K562 (cell line): Measurements from ENCODE around the gene RPS10. TPM values are rescaled to one million over a fixed set of nuclear protein-coding genes. Genes with fewer than 3 reads are reported as not detected.

Source experiments
- ATAC-seq: fragments of 200-7000 bp; cut with Tn5 transposase; 3 replicates; pipeline ENCODE4 v1.9.1; 2020; ENCODE audit warnings: moderate library complexity
- BruUV-seq: library from RNA; stranded (reverse); fragments of 400-500 nt; replicated peaks from 2 replicates; lab custom pipeline; 2021; lab: Mats Ljungman, UMichigan
- CTCF ChIA-PET: fragments of 300-600 bp; formaldehyde crosslinking; extraction: SDS; loops from one replicate; lab custom pipeline; 2021; ENCODE audit warnings: low intra/inter-chr PET ratio; lab: Yijun Ruan, JAX
- POLR2A ChIA-PET: fragments of 300-600, 350-650 bp; sonication (Branson Sonifier 250); formaldehyde crosslinking; extraction: SDS; loops from one replicate; lab custom pipeline; 2021; ENCODE audit warnings: antibody characterized with exemption, inconsistent platforms; lab: Yijun Ruan, JAX
- DNase-seq, 4 experiments: peaks; one replicate each; pipeline versions ENCODE4 v3.0.0 to v3.0.0-alpha.2; 2011 to 2018; ENCODE audit warnings: low spot score in 3 of 4, mixed read lengths in 3 of 4; ENCODE audit errors: extremely low read depth in 1 of 4
- FAIRE-seq: peaks from 2 replicates; lab custom pipeline; 2011; peaks lifted over from hg19 to GRCh38; lab: Jason Lieb, UNC
- H2AFZ ChIP-seq: 2 replicates; pipeline ENCODE4 v1.6.0; 2011; ENCODE audit warnings: low read depth, low read length, control low read depth, inconsistent platforms
- H3K27ac ChIP-seq: fragments of 200-600 bp; 3 replicates; pipeline ENCODE4 v1.8.0; 2011; ENCODE audit warnings: low read depth, mild to moderate bottlenecking, control low read depth, inconsistent platforms, low read length, moderate library complexity, mixed read lengths; ENCODE audit errors: extremely low read depth
- H3K27me3 ChIP-seq, 2 experiments: fragments of 300-600 bp in 1 of 2; 2 replicates in 1 of 2; 3 replicates in 1 of 2; pipeline versions ENCODE4 v1.6.0 to v1.8.0; 2011; ENCODE audit warnings: inconsistent platforms in 2 of 2, low read length in 2 of 2, mild to moderate bottlenecking in 1 of 2, mixed read lengths in 1 of 2, moderate library complexity in 1 of 2; ENCODE audit not compliant: control insufficient read depth in 2 of 2, insufficient read depth in 2 of 2
- H3K36me3 ChIP-seq: fragments of 300-600 bp; 3 replicates; pipeline ENCODE4 v1.8.0; 2011; ENCODE audit warnings: mild to moderate bottlenecking, low read length, inconsistent platforms; ENCODE audit not compliant: control insufficient read depth, insufficient read depth
- H3K4me1 ChIP-seq, 2 experiments: fragments of 200-600 bp in 1 of 2; replicated peaks in 1 of 2; 2 replicates in 1 of 2; 3 replicates in 1 of 2; pipeline versions ENCODE4 v1.5.1 to v1.8.0; 2011; ENCODE audit warnings: inconsistent platforms in 2 of 2, low read length in 2 of 2, mild to moderate bottlenecking in 1 of 2, mixed read lengths in 1 of 2, moderate library complexity in 1 of 2; ENCODE audit not compliant: control insufficient read depth in 2 of 2, insufficient read depth in 2 of 2
- H3K4me2 ChIP-seq: 2 replicates; pipeline ENCODE4 v1.6.1; 2011; ENCODE audit warnings: low read length, control low read depth, inconsistent platforms, mixed read lengths; ENCODE audit not compliant: insufficient read depth
- H3K4me3 ChIP-seq: fragments of 200-600 bp; sonication (generic), shearing (Covaris generic); 2 replicates; pipeline ENCODE4 v1.5.1; 2016; ENCODE audit warnings: control low read depth, inconsistent platforms
- H3K79me2 ChIP-seq: fragments of 200-600 bp; 3 replicates; pipeline ENCODE4 v1.8.0; 2011; ENCODE audit warnings: low read length, inconsistent platforms; ENCODE audit not compliant: control insufficient read depth, insufficient read depth
- H3K9ac ChIP-seq, 2 experiments: 2 replicates each; pipeline versions ENCODE4 v1.6.0 to v1.6.1; 2011; ENCODE audit warnings: low read depth in 2 of 2, low read length in 2 of 2, control low read depth in 1 of 2, inconsistent platforms in 1 of 2, mild to moderate bottlenecking in 1 of 2, mixed read lengths in 1 of 2; ENCODE audit not compliant: insufficient read depth in 1 of 2
- H3K9me1 ChIP-seq: one replicate; pipeline ENCODE4 v1.6.0; 2011; ENCODE audit warnings: inconsistent platforms, mild to moderate bottlenecking, low read length, moderate library complexity; ENCODE audit not compliant: control insufficient read depth, insufficient read depth
- H3K9me3 ChIP-seq: replicated peaks from 2 replicates; pipeline ENCODE4 v1.5.1; 2011; ENCODE audit warnings: low read depth, low read length, inconsistent platforms; ENCODE audit not compliant: control insufficient read depth, insufficient read depth
- H4K20me1 ChIP-seq: replicated peaks from 2 replicates; pipeline ENCODE4 v1.6.1; 2011; ENCODE audit warnings: low read length, inconsistent platforms, mixed read lengths; ENCODE audit not compliant: control insufficient read depth, insufficient read depth
- BDP1 ChIP-seq: IDR thresholded peaks from 3 replicates; pipeline ENCODE4 v1.6.1; 2011; ENCODE audit not compliant: insufficient read length, insufficient read depth
- RFX5 ChIP-seq: IDR thresholded peaks from 2 replicates; pipeline ENCODE4 v1.6.1; 2011; ENCODE audit warnings: low read depth, mild to moderate bottlenecking, improper control_type of control experiment, low read length
- SIX5 ChIP-seq, 2 experiments: IDR thresholded peaks; 2 replicates each; pipeline ENCODE4 v1.6.1; 2011; ENCODE audit warnings: low read length in 2 of 2, borderline replicate concordance in 1 of 2, low read depth in 1 of 2, mild to moderate bottlenecking in 1 of 2, moderate library complexity in 1 of 2; ENCODE audit not compliant: insufficient read depth in 1 of 2
- TRIM24 ChIP-seq, 2 experiments: fragments of 450-650 bp; IDR thresholded peaks; 2 replicates each; pipeline ENCODE4 v1.6.1; 2016
- ZNF24 ChIP-seq: fragments of 450-650 bp; IDR thresholded peaks from 2 replicates; pipeline ENCODE4 v1.6.1; 2016
- WGBS: fragments of 100-300 bp; shearing (Covaris generic); methylation state at CpG from one replicate; pipeline ENCODE4 v1.1.6; 2016; ENCODE audit warnings: low coverage, mixed read lengths; ENCODE audit not compliant: insufficient coverage; ENCODE audit errors: missing lambda C conversion rate; 5-methylcytosine and 5-hydroxymethylcytosine counted together
- in situ Hi-C: fragments of 300-500 bp; cut with MboI; formaldehyde crosslinking; loops from 4 replicates; pipeline ENCODE4 v1.15.0; 2018; ENCODE audit warnings: inconsistent platforms, mixed read lengths
- intact Hi-C: fragments of 100-400 bp; cut with micrococcal nuclease; formaldehyde crosslinking; loops from 2 replicates; pipeline ENCODE4 v1.14.2; 2022
- polyA plus RNA-seq, 8 experiments: library from polyadenylated mRNA; depleted of rRNA in 4 of 8; stranded (reverse) in 5 of 8; unstranded in 3 of 8; fragments of >200 nt; fragmentation: Nextera tagmentation in 2 of 8; fragmentation: Illumina TruSeq in 1 of 8; extraction: Ambion mirVana in 2 of 8; extraction: Trizol in 1 of 8; gene quantifications; 2 replicates each; pipeline versions ENCODE4 v1.2.1 to v1.2.3, GENCODE V29; 2011 to 2014; ENCODE audit warnings: inconsistent platforms in 1 of 8, missing spikeins in 1 of 8
- total RNA-seq, 7 experiments: library from RNA; depleted of rRNA in 6 of 7; stranded (reverse); fragments of >200 nt in 6 of 7; fragmentation: Illumina TruSeq in 2 of 7; extraction: Trizol in 2 of 7; gene quantifications; 2 replicates each; pipeline versions ENCODE4 v1.2.1 to v1.2.3, GENCODE V29; 2011 to 2021; ENCODE audit warnings: low replicate concordance in 1 of 7

Gene RPS10
- total and polyA plus RNA-seq, 9 of the 15 experiments (the other 6 are each of a cell fraction or from before 2014, with no cell fraction given), result 2,680 to 5,251 (median 3,876) TPM

- no peak for TF ChIP-seq BDP1
- no peak for TF ChIP-seq TRIM24 (IDR thresholded peaks at IDR 0.05)
- TF ChIP-seq RFX5, result no peak
Observed at GRCh38 chr6:34469499-34469898, 43.6 kb upstream of the RPS10 start (continued).

GRCh38 chr6:34468378-34468892 is 42.6 kb upstream of the RPS10 start:
- no TSS peak for BruUV-seq
- no peaks in the 10 kb centered on the region for H3K9me3 ChIP-seq
- no peaks in the 10 kb centered on the region for H3K36me3 ChIP-seq
- TF ChIP-seq SIX5 (IDR thresholded peaks at IDR 0.05; ENCODE audit: borderline replicate concordance in 1 of 2, insufficient read depth in 1 of 2, low read depth in 1 of 2, low read length in 2 of 2) (no peak), ZNF24 (peak; percentile 70; the same call in 1 of the 2 replicates)
- intact Hi-C loops (no loop called here), in situ Hi-C loops (loop anchor here (25.0 kb wide), 1 partner anchor 669 kb away; the partner anchor contains the start of gene TCP11)
- ATAC-seq (no peak), FAIRE-seq (no peak), DNase-seq (no peak)
- no peak overlapping the region for H3K4me2 ChIP-seq
- H4K20me1 ChIP-seq, result no peaks in the 10 kb centered on the region
- H3K79me2 ChIP-seq, result no peaks in the 10 kb centered on the region
- ChIA-PET CTCF (no interaction called here), POLR2A (interaction anchor here (0.8 to 1.7 kb wide), 3 partner anchors 9 to 116 kb away, joined by 3 to 5 read pairs (median 5); no protein-coding TSS in a partner anchor)
- no peaks in the 10 kb centered on the region; a peak in 1 of 5 replicates for H3K27me3 ChIP-seq
- no peak overlapping the region for H3K4me3 ChIP-seq
- no peak overlapping the region for H3K27ac ChIP-seq
- H3K9ac ChIP-seq, result peak overlapping the region in 1 of 2 experiments; percentile 11; a peak in 1 of 4 replicates
- no peaks in the 10 kb centered on the region for H3K9me1 ChIP-seq
- no peak overlapping the region for H2AFZ ChIP-seq
- H3K4me1 ChIP-seq, result peaks cover 3 to 16% of the 10 kb centered on the region in 2 experiments
- WGBS, result 37% methylated on average over 4 of the region's 4 CpGs
